ENCODE results near the gene DNAJC7.

Gene DNAJC7, protein sequence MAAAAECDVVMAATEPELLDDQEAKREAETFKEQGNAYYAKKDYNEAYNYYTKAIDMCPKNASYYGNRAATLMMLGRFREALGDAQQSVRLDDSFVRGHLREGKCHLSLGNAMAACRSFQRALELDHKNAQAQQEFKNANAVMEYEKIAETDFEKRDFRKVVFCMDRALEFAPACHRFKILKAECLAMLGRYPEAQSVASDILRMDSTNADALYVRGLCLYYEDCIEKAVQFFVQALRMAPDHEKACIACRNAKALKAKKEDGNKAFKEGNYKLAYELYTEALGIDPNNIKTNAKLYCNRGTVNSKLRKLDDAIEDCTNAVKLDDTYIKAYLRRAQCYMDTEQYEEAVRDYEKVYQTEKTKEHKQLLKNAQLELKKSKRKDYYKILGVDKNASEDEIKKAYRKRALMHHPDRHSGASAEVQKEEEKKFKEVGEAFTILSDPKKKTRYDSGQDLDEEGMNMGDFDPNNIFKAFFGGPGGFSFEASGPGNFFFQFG

DNA sequence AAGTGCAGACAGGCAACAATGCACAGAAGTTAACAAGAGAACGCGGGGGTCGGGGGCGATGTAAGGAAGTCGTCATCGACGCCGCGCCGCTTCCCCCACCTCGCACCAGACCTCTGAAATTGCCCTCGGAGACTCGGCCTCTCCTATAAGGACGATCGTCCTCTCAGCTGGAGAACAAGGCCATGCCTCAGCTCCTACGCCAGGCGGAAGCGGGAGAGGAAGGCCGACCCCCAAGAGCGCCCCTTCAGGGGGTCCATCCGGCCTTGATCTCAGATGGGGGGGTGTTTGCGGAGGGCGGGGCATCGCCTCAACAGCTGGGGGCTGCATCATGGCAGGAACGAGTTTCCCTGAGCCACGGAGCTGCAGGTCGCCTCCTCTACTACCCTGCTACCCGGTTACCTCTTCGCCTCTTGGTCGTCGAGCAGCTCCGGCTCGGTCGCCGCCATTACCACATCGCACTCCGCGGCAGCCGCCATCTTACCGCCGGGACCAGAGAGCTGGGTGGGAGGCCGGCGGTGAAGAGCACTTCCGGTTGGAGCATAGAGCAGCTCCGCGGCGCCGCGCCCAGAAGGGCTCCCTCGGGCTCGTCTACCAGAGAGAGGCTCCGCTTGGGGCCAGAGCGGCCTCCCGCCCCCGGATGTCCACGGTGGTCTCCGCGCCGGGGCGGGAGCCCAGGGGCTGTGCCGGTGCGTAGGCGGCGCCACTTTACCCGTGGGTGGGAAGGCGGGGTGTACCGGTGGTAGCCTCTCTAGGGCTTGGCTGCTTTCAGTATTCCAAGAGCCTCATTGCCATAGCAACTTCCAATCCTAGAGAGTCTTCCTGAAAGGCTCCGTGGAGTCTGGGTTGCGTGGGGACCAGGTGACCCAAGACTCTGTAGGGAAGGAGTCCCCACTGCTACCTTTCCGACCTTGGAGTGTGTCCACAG lies at the start of gene DNAJC7:
Gene DNAJC7 (minus strand): TSS at position 499 of the 925 bp plus-strand sequence. CDS start 23 bp downstream, at position 476.
- DNase-seq: peak; percentile 85

DNA sequence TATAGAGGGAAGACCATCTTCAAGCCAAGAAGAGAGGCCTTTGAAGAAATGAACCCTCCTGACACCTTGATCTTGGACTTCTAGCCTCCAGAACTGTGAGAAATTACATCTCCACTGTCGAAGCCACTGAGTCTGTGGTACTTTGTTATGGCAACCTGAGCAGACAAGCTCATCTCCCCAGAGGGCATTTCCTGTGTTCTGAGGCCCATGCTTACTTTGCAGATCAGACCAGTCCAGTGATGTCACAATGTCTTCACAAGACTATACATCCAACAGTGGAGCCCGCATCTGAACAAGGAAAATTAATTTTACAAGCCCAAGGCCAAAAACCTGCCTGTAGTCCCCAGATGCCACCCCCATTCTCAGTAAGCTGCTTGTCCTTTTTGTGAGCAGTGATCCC lies 48.0 kb upstream of the DNAJC7 start:
- no peak for DNase-seq

DNA sequence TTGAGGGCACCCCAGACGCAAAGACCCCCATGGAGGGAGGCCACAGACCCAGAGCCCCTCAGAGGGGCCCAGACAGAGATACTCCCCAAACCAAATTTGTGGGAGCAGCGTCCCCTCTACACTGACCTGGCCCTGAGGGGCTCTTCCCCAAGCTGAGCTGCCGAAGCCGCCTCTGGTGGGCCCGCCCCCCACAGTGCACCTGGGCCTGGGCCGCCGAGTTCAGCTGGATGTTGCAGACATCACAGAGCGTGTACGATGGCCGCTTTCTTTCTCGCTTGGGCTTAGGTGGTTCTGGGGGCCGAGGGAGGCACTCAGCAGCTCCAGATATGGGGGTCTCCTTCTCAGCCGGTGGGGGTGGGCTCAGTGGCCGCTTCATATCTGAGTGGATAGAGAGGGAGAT lies 45.4 kb upstream of the DNAJC7 start:
- no peak for DNase-seq

DNA sequence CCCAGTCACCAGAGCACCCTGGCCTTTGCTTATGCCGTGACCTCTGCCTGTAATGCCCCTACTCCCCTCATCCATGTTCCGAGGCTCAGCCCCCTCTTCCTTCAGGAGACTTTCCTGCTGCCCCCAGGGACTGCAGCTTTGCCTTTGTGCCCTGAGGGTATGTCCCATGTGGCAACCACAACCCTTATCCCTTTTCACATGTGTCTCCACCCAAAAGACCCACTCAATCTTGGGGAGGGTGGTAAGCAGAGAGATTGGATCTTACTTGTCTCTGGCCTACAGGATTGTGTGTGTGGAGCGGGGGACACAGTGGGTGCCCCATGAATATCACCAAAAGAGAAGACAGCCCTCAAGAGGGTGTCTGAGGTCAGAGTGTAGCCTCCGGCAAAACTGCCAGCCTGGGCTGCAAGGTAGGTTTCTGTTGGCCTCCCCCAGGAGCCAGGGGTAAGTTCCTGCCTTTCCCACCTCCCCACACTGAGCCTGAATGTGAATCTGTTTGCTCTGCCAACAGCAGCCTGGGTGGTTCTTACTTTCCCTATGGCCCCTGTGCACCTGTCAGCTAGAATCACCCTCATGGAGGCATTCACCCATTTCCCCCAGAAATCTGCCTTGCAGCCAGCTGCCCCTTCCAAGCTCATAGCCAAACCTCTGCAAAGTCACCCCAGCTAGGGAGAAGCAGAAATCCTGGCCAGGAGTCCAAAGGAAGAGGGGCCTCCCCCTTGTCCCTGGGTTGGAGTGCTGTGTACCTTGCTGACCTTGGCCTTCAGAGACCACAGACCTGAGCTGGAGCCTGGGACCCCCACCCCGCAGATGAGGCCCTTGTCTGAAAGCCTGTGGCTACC lies 44.6 kb upstream of the DNAJC7 start:
- DNase-seq: no peak

DNA sequence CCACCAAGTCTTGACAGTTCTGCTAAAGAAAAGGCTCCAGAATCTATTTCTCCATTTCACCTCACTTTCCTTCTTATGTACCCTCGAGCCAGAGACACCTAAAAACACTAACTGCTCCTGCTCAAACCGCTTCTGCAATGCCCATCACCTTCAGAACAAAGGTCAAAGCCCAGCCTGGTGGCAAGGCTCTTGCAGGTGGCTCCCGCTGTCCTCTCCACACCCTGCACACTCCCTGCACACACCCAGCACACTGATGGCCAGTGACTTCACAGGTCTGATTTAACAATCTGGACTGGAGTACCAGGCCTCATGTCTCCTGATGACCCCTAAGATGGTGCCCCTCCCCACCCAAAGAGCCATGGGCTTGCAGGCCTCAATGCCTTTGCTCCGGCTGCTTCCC lies 43.0 kb upstream of the DNAJC7 start:
- DNase-seq: no peak

DNA sequence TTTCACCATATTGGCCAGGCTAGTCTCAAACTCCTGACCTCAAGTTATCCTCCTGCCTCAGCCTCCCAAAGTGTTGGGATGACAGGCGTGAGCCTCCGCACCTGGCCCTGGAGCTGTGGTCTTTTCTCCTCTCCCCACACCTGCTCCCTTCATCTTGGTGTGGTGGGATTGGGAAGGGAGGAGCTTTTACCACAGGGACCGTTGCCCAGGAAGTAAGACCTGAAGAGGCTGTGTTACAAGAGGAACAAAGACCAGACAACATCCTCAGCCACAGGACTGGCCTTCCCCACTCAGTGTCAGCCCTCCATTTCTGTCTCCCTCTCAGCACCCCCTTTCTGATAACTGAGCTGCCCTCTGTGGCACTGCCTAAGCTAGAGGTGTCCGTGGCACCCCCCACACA lies 42.6 kb upstream of the DNAJC7 start:
- no peak for DNase-seq

DNA sequence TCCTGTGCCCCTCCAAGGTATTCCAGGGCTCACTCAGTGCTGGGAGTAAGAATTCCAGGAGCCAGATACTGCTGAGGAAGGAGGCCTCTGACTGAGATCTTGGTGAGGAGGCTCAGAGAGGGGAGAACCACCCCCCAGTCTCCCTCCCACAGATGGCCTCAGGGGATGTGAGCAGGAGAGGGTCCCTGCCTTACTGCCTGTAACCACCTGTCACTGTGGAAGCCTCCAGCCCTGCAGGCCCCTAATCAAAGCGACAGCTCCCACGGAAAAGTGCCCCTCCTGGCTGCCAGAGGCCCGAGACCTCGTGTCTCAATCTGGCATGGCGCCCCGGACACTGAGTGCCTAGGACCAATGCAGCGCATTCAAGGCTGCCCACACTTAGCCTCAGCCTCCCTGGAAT lies 40.8 kb upstream of the DNAJC7 start:
- DNase-seq: no peak

DNA sequence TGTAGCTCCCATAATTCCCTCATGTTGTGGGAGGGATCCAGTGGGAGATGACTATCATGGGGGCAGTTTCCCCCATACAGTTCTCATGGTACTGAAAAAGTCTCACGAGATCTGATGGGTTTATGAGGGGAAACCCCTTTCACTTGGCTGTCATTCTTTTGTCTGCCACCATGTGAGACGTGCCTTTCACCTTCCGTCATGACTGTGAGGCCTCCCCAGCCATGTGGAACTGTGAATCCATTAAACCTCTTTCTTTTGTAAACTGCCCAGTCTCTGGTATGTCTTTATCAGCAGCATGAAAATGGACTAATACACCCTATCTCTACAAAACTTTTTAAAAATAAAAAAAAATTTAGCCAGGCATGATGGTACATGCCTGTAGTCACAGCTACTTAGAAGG lies 39.4 kb upstream of the DNAJC7 start:
- no peak for DNase-seq

DNA sequence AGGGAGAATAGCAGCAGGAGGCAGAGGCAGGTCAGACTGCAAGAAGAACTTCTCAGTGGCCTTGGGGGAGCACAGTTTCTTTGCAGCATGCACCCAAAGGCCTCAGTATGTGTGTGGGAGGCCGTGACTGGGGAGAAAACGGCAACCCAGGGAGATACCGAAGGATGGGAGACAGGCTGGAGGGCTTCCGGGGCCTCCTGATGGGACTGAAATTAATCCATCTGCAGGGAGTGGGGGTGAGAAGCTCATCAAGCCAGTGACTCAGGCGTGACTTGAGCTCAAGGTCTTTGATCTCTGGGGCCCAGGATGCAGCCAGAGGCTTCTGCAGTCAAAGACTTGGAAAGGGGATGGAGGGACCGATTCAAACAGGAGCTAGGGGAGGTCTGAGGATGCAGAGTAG lies 38.3 kb upstream of the DNAJC7 start:
- no peak for DNase-seq

DNA sequence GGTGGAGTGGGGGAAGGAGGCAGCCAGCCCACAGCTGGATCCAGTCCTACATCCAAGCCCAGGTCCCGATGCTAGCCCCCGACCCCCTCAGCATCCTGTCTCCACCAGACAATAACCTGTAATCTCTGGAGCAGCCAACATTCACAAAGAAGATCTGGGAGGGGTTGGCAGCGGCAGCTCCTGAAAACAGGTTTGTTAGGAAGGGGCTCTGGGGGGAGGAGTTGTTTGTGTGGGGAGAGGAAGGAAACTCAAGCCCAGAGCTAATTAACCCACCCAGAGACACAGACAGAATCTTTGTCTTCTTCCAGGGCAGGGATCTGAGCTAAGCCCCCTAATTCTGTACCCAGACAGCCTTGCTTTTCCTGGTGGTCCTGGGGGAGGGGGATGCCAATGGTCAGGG lies 37.8 kb upstream of the DNAJC7 start:
- DNase-seq: no peak

DNA sequence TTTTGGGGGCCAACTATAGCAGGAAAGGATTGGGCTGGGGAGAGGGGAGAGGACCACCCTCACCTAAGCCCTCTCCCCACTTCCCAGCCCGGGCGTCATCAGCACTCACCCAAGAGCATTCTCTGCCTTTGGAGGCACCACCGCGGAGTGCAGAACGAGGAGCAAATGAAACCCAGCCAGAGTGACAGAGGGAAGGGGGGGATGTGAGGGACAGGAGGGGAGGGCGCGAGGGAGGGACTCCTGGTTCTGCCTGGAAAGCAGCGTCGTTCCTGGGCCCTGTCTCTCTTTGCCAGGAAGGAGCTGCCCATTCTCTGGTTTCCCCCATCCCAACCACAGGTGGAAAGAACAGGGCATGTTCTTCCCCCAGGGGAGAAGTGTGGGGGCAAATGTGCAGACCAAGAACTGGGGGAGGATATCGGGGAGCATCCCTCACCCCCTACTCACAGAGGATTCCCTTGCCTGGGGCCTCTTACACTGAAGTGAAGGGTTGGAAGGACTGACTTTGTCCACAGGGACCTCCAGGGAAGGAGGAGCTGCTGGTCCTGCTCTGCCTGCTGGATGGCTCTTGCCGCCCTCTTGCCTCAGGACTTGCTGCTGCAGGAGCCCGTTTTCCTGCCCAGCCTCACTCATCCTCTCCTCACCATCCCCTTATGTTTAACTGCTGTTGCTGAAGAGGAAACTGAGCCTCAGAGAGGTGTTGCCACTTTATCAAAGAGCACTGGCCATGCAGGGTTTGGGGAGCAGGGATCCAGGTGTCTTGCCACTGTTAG lies 36.7 kb upstream of the DNAJC7 start:
- DNase-seq: no peak

DNA sequence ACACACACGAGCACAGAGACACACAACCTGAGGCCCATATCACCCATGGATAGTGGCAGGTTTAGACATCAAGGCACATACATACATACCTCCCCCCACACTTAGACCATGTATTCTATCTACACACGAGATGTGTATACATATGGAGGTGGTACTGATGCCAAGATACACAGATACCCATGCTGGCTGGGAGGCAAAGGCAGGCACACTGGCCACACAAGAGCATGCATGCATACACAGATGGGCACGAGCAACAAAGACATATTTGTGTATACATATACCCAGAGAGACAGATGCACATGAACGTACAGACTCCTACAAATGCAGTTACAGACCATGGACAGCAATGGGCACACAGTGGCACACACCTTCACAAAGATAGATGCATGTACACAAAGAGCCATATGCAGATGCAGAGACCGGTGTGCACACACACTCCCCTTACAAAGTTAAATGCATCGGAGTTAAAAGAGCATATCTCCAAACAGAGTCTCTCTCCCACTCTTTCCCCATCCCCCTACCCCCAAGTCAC lies 35.2 kb upstream of the DNAJC7 start:
- no peak for DNase-seq

DNA sequence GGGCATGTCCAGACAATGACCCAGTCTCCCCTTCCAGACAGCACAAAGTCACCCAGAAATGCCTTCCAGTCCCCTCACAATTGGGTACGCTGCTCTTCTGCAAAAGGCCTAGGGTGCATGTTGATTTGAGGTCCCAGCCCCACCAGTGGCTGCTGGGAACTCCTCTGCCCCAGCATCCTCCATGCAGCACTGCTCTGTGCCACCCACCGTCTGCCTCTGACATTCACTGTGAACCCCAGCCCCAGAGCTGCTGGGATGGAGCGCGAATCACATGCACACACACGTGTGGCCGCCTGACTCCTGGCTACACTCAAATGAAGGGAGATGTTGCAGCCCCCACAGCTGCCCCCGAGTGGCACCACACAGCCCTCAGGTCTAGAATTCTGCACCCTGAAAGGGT lies 34.4 kb upstream of the DNAJC7 start:
- no peak for DNase-seq

DNA sequence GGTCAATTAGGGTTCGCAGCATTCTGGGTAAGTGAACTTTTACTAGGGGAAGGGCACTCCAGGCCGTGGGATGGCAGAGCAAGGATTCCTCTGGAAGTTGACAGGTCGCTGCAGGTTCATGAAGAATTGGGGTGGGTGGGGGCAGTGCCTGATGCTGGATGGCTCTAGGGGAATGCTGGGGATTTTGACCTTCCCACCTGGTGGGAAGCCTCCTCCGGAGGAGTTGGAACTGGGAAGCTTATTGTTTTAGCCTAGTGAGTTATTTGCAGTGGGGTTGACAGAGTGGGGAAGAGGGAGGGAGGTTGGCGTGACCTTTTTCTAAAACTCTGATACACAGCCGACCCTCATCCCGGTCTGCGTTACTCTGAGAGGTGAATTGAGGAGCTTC lies 33.8 kb upstream of the DNAJC7 start:
- DNase-seq: no peak

DNA sequence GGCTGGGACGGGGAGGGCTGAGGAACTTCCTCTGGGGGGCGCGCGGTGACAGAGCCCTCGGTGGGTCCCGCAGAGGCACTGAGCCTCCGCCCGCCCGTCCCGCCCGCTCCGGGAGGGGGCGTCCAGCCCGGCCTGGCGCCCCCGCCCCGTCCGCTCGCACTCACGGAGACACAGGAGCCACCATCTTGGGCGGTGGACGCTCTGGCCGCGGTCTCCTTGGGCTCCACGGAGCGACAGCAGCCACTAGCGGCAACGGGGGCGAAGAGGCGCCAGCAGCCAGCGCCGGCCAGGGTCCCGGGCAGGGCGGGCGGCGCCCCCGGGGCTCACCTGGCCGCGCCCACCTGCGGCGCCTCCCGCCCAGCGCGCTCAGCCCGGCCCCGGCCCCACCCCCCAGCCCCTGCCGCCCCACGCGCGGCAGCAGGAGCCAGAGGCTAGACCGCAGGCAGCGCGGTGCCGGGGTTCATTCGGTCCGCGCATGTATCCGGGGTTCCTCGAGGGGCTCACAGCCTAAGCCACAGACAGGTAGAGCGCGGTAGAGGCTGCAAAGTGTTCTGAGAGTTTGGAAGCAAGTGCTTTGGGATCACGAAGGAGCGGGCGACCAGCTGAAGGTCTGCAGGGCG lies 33.3 kb upstream of the DNAJC7 start, which contains the start of gene C17orf113:
Gene C17orf113 (minus strand): TSS at position 209 of the 620 bp plus-strand sequence. CDS start 7,225 bp downstream, outside the sequence.
- DNase-seq: peak; percentile 27

DNA sequence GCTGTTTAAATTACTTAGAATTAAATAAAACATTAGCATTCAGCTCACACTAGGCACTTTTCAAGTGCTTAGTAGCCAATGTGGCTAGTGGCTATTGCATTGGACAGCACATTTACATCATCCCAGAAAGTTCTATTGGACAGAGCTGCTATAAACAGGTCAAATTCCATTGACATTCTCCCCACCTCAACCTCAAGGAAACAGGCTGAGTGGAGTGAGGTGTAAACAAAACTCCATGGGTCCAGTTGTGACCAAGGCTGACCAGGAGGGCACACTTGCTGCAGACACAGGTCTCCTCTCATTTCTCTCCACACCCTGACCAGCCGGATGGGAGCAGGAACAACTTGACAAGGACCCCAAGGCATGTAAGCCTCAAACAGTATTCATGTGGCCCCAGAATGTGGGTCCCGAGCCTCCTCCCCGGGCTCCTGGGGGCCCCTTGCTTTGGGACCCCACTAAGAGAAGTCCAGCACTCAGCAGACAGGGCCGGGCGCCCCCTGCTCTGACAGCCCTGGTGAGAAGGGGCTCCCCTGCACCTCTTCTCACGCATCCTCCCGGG lies 32.7 kb upstream of the DNAJC7 start:
- DNase-seq: no peak

DNA sequence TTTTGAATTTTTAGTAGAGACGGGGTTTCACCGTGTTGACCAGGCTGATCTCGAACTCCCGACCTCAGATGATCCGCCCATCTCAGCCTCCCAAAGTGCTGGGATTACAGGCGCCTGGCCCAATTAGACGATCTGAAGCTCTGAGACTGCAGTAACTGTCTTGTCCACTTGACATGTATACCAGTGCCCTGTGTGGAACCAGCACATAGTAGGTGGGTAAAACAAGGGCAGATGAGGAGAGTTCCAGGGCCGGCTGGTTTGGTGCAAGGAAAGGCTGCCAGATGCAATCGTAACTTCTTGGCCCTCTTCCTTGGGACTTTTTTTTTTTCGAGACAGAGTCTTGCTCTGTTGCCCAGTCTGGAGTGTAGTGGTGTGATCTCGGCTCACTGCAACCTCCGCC lies 30.1 kb upstream of the DNAJC7 start:
- DNase-seq: no peak

DNA sequence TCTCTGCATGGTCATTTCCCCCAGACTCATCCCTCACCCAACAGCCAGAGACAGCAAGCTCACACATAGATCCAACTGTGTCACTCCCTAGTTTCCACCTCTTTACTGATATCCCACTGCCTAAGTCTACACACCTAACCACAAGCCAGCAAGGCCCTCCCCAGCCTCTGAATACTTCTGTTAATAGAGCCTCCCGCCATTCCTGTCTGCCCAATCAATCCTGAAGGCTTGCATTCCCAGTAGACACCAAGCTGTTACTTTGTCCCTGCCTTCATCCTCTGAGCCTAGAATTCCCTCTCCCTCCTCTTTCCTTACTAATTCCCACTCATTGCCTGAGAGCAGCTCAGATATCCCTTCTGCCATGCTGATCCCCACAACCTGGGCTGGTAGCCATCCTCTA lies 28.5 kb upstream of the DNAJC7 start:
- DNase-seq: no peak

DNA sequence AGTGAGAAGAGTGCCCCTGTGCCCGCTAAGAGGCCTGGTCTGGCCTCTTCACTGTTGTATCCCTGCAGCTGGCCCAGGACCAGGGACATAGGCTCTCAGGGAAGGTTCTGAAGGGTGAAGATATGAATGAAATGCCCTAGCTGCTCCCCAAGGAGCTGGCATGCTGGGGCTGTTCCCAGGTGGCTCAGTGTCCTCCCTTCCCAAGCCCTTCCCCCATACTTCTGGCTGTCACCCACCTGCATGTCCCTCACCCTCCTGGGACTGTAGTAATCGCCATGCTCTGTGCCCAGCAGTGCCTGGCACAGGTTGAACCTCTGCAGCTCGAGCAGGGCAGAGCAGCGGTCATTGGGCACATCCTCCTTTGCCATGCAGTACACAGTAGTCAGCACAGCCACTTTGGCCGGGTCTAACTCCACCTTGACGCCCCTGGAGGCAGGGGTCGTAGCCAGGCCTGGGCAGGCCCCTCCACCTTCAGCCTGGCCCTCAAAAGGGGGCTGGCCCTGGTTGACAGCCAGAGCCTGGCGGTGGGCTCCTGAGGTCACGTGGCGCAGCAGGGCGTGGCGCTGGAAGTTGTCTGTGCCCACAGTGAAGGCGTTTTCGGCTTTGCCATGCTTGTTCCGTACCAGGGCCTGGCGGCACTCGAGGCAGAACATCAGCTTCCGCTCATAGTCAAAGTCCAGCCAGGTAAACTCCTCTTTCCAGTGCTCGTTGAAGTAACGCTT lies 25.5 kb upstream of the DNAJC7 start:
- no peak for DNase-seq

DNA sequence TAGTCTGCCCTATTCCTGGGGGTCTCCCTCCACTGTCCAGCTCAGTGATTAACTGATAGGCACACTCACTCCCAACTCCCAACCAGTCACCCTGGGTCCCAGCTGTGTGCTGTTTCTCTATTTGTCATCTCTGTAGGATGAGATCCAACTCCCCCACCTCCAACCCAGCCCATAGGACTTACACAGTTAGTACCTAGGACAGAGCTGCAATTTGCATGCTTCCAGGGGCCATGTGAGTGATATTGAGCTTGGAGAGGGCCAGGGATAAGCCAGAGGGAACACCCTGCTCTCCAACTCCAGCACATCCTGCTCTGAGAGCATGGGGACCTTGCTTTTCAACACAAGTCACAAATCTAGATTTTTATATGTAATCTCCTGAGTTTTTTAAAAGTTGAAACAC lies 24.4 kb upstream of the DNAJC7 start:
- DNase-seq: no peak

Data from activated effector memory CD4-positive, alpha-beta T cell treated with Interleukin-2 at 50 U/mL for 16 hours (primary cell).